Measurements from ENCODE around the gene PDE3A. TPM values are rescaled to one million over a fixed set of nuclear protein-coding genes. Genes with fewer than 3 reads are reported as not detected.

The PDE3A gene
- total and polyA plus RNA-seq, 10 of the 15 experiments (the other 5 are each of a cell fraction or from before 2014, with no cell fraction given): 0.01 to 2.6 (median 1.5) TPM

- intact Hi-C loops (cut with micrococcal nuclease; ENCODE audit: unreplicated experiment) (no loop called here), in situ Hi-C loops (cut with MboI) (no loop called here)
- H4K20me1 ChIP-seq (ENCODE audit: control insufficient read depth, insufficient read depth): no peaks in the 10 kb centered on the region
- ChIA-PET SMC1A (ENCODE audit: uncharacterized antibody, unreplicated experiment) (no interaction called here), POLR2A (no interaction called here), CTCF (no interaction called here), RAD21 (ENCODE audit: unreplicated experiment) (no interaction called here)
- no peak overlapping the region for H2AFZ ChIP-seq (ENCODE audit: control insufficient read depth, low read depth, low read length)
- no peak for FAIRE-seq
- no peak overlapping the region for H3K4me3 ChIP-seq
- H3K36me3 ChIP-seq (ENCODE audit: control insufficient read depth in 2 of 2, insufficient read depth in 2 of 2, low read length in 1 of 2): no peaks in the 10 kb centered on the region
- no peak for DNase-seq (ENCODE audit: low read depth, low spot score)
- no peak for TF ChIP-seq PAX8 (IDR thresholded peaks at IDR 0.05)
- no peak for TF ChIP-seq RBBP5 (conservative IDR thresholded peaks at IDR 0.05)
- TF ChIP-seq BRCA1 (IDR thresholded peaks at IDR 0.05; ENCODE audit: low read depth, low read length): no peak
- no peak for TF ChIP-seq TAF1 (IDR thresholded peaks at IDR 0.05; ENCODE audit: borderline replicate concordance, low read depth, low read length)
- no peak for TF ChIP-seq IRF5 (IDR thresholded peaks at IDR 0.05; ENCODE audit: borderline replicate concordance)
- no peak for TF ChIP-seq ZSCAN29 (IDR thresholded peaks at IDR 0.05)
- TF ChIP-seq ZNF217 (IDR thresholded peaks at IDR 0.05): no peak
- no peak overlapping the region for H3K9ac ChIP-seq (ENCODE audit: control insufficient read depth, insufficient read depth, low read length)
- H3K9me3 ChIP-seq (replicated peaks; ENCODE audit: control insufficient read depth, insufficient read depth, low read length): no peaks in the 10 kb centered on the region
- no peak overlapping the region for H3K4me2 ChIP-seq (ENCODE audit: control insufficient read depth, insufficient read depth)
- ATAC-seq: no peak
- BruUV-seq (replicated peaks): no TSS peak
- no peak overlapping the region for H3K27ac ChIP-seq (ENCODE audit: control insufficient read depth, insufficient read depth)
- H3K4me1 ChIP-seq (ENCODE audit: control insufficient read depth, insufficient read depth, low read length): no peaks in the 10 kb centered on the region
- no peaks in the 10 kb centered on the region for H3K27me3 ChIP-seq (replicated peaks in 1 of 2; ENCODE audit: control insufficient read depth in 2 of 2, insufficient read depth in 2 of 2, low read length in 1 of 2)
- no peaks in the 10 kb centered on the region for H3K79me2 ChIP-seq (ENCODE audit: control insufficient read depth, insufficient read depth, low read length)
- 0% methylated on average over 1 of the region's 2 CpGs for WGBS (ENCODE audit: insufficient coverage, insufficient replicate concordance, low lambda C conversion rate, missing lambda C conversion rate)
Observed at GRCh38 chr12:20494851-20495250, 126.5 kb downstream of the PDE3A start.

GRCh38 chr12:20495997-20496396, 127.7 kb downstream of the PDE3A start:
- no TSS peak for BruUV-seq (replicated peaks)
- no peak overlapping the region for H3K27ac ChIP-seq (ENCODE audit: control insufficient read depth, insufficient read depth)
- CTCF ChIA-PET: no interaction called here
- RAD21 ChIA-PET (ENCODE audit: unreplicated experiment): no interaction called here
- no peaks in the 10 kb centered on the region for H3K79me2 ChIP-seq (ENCODE audit: control insufficient read depth, insufficient read depth, low read length)
- DNase-seq (ENCODE audit: low read depth, low spot score): no peak
- H3K9ac ChIP-seq (ENCODE audit: control insufficient read depth, insufficient read depth, low read length): no peak overlapping the region
- WGBS (ENCODE audit: insufficient coverage, insufficient replicate concordance, low lambda C conversion rate, missing lambda C conversion rate): 9% methylated on average over 1 of the region's 1 CpG
- no peaks in the 10 kb centered on the region for H3K9me3 ChIP-seq (replicated peaks; ENCODE audit: control insufficient read depth, insufficient read depth, low read length)
- no peak overlapping the region for H3K4me3 ChIP-seq
- no peaks in the 10 kb centered on the region for H3K27me3 ChIP-seq (replicated peaks in 1 of 2; ENCODE audit: control insufficient read depth in 2 of 2, insufficient read depth in 2 of 2, low read length in 1 of 2)
- ATAC-seq: no peak
- FAIRE-seq: no peak
- H3K4me1 ChIP-seq (ENCODE audit: control insufficient read depth, insufficient read depth, low read length): no peaks in the 10 kb centered on the region
- intact Hi-C loops (cut with micrococcal nuclease; ENCODE audit: unreplicated experiment): no loop called here
- no peak overlapping the region for H3K4me2 ChIP-seq (ENCODE audit: control insufficient read depth, insufficient read depth)
- no peaks in the 10 kb centered on the region for H3K36me3 ChIP-seq (ENCODE audit: control insufficient read depth in 2 of 2, insufficient read depth in 2 of 2, low read length in 1 of 2)
- in situ Hi-C loops (cut with MboI): no loop called here
- POLR2A ChIA-PET: no interaction called here
- H4K20me1 ChIP-seq (ENCODE audit: control insufficient read depth, insufficient read depth): no peaks in the 10 kb centered on the region
- SMC1A ChIA-PET (ENCODE audit: uncharacterized antibody, unreplicated experiment): no interaction called here
- no peak overlapping the region for H2AFZ ChIP-seq (ENCODE audit: control insufficient read depth, low read depth, low read length)
- TF ChIP-seq CHD2 (IDR thresholded peaks at IDR 0.05; ENCODE audit: borderline replicate concordance, low read depth, low read length): no peak
- no peak for TF ChIP-seq NFYB (IDR thresholded peaks at IDR 0.05; ENCODE audit: insufficient read depth, low read depth, low read length)
- TF ChIP-seq CBFB (IDR thresholded peaks at IDR 0.05; ENCODE audit: low read depth): no peak
- no peak for TF ChIP-seq CREB1 (IDR thresholded peaks at IDR 0.05; ENCODE audit: low read depth)
- TF ChIP-seq SMC3 (IDR thresholded peaks at IDR 0.05; ENCODE audit: borderline replicate concordance, low read length): no peak
- no peak for TF ChIP-seq IRF4 (IDR thresholded peaks at IDR 0.05; ENCODE audit: low read depth, low read length)
- no peak for TF ChIP-seq BACH1 (IDR thresholded peaks at IDR 0.05; ENCODE audit: borderline replicate concordance)
- TF ChIP-seq BCL3 (IDR thresholded peaks at IDR 0.05; ENCODE audit: borderline replicate concordance, insufficient read depth, low read depth, low read length, poor library complexity, severe bottlenecking): no peak
